ENCODE measurements around the gene PYGL.

DNA sequence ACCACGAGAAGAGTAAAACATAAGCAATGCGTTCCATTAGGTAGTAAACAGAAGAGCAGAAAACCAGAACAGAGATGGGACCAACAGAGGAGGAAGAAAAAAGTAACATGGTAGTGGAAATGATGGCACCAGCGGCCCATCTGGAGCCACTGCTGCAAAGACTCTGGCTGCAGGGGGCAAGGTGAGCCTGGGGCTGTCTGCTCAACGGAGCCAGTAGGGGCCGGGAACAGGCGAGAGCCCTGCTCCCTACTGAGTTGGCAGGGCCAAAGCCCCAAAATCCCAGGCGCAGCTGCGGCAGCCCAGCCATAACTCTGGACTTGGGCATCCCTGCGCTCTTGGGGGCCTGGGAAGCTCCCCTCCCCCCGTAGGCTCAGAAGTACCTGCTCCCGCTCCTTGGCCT, 28.5 kb upstream of the PYGL start:
- TF ChIP-seq, protein P1, sequence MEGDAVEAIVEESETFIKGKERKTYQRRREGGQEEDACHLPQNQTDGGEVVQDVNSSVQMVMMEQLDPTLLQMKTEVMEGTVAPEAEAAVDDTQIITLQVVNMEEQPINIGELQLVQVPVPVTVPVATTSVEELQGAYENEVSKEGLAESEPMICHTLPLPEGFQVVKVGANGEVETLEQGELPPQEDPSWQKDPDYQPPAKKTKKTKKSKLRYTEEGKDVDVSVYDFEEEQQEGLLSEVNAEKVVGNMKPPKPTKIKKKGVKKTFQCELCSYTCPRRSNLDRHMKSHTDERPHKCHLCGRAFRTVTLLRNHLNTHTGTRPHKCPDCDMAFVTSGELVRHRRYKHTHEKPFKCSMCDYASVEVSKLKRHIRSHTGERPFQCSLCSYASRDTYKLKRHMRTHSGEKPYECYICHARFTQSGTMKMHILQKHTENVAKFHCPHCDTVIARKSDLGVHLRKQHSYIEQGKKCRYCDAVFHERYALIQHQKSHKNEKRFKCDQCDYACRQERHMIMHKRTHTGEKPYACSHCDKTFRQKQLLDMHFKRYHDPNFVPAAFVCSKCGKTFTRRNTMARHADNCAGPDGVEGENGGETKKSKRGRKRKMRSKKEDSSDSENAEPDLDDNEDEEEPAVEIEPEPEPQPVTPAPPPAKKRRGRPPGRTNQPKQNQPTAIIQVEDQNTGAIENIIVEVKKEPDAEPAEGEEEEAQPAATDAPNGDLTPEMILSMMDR (IDR thresholded peaks at IDR 0.05) = no peak
- TF ChIP-seq MXI1 (IDR thresholded peaks at IDR 0.05; ENCODE audit: low read depth, low read length) = no peak
- TF ChIP-seq EZH2phosphoT487 (IDR thresholded peaks at IDR 0.05; ENCODE audit: borderline replicate concordance, low read depth) = no peak
- TF ChIP-seq, protein P2, sequence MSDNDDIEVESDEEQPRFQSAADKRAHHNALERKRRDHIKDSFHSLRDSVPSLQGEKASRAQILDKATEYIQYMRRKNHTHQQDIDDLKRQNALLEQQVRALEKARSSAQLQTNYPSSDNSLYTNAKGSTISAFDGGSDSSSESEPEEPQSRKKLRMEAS (IDR thresholded peaks at IDR 0.05; ENCODE audit: low read depth) = no peak
- TF ChIP-seq, protein P3, sequence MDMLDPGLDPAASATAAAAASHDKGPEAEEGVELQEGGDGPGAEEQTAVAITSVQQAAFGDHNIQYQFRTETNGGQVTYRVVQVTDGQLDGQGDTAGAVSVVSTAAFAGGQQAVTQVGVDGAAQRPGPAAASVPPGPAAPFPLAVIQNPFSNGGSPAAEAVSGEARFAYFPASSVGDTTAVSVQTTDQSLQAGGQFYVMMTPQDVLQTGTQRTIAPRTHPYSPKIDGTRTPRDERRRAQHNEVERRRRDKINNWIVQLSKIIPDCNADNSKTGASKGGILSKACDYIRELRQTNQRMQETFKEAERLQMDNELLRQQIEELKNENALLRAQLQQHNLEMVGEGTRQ (IDR thresholded peaks at IDR 0.05; ENCODE audit: borderline replicate concordance, low read depth, low read length) = no peak
- TF ChIP-seq MEF2A (IDR thresholded peaks at IDR 0.05; ENCODE audit: borderline replicate concordance, low read depth) = no peak
- TF ChIP-seq EP300 (IDR thresholded peaks at IDR 0.05; ENCODE audit: borderline replicate concordance in 1 of 2, low read depth in 1 of 2, low read length in 1 of 2) = no peak
- no peak for TF ChIP-seq RAD21 (IDR thresholded peaks at IDR 0.05; ENCODE audit: low read length)
- TF ChIP-seq, protein P4, sequence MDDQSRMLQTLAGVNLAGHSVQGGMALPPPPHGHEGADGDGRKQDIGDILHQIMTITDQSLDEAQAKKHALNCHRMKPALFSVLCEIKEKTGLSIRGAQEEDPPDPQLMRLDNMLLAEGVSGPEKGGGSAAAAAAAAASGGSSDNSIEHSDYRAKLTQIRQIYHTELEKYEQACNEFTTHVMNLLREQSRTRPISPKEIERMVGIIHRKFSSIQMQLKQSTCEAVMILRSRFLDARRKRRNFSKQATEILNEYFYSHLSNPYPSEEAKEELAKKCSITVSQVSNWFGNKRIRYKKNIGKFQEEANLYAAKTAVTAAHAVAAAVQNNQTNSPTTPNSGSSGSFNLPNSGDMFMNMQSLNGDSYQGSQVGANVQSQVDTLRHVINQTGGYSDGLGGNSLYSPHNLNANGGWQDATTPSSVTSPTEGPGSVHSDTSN (IDR thresholded peaks at IDR 0.05) = no peak
- TF ChIP-seq POLR2AphosphoS5 (IDR thresholded peaks at IDR 0.05; ENCODE audit: low read depth, low read length) = no peak
- no peak for TF ChIP-seq ELF1 (IDR thresholded peaks at IDR 0.05)

Measured in SK-N-SH (cell line).